PC-9 (cell line): ENCODE results near the gene GPHN. TPM values are rescaled to one million over a fixed set of nuclear protein-coding genes. Genes with fewer than 3 reads are reported as not detected.
A peak's percentile ranks its signal among the peaks of the same experiment; 100 is the strongest.

Experiments used
- BruUV-seq: library from RNA; stranded (reverse); fragments of 400-500 nt; replicated peaks from 2 replicates; lab custom pipeline; 2021; lab: Mats Ljungman, UMichigan
- CTCF ChIA-PET: fragments of 300-600 bp; sonication (Branson Sonifier 250); formaldehyde crosslinking; loops from one replicate; lab custom pipeline; 2022; ENCODE audit warnings: antibody characterized with exemption; lab: Charles Lee
- POLR2A ChIA-PET: fragments of 300-600 bp; sonication (Branson Sonifier 250); formaldehyde crosslinking; loops from one replicate; lab custom pipeline; 2022; ENCODE audit warnings: antibody characterized with exemption; ENCODE audit not compliant: unreplicated experiment; lab: Charles Lee
- DNase-seq, 2 experiments: peaks; one replicate each; pipeline versions ENCODE4 v3.0.0 to v3.0.0-alpha.2; 2015 to 2022; ENCODE audit warnings: mixed read lengths in 1 of 2
- H2AFZ ChIP-seq: fragments of 200-600 bp; sonication (generic); 2 replicates; pipeline ENCODE4 v1.8.1; 2017; ENCODE audit warnings: antibody characterized with exemption
- H3F3A ChIP-seq: fragments of 200-600 bp; sonication (generic); 2 replicates; pipeline ENCODE4 v1.8.1; 2017; ENCODE audit warnings: antibody characterized with exemption, mild to moderate bottlenecking, low read depth; ENCODE audit not compliant: insufficient read depth
- H3K27ac ChIP-seq: fragments of 200-600 bp; sonication (generic); 2 replicates; pipeline ENCODE4 v1.6.1; 2016; ENCODE audit warnings: mixed run types
- H3K27me3 ChIP-seq: fragments of 200-600 bp; sonication (generic); 2 replicates; pipeline ENCODE4 v1.6.1; 2016; ENCODE audit warnings: low read depth, mixed run types; ENCODE audit not compliant: insufficient read depth
- H3K36me3 ChIP-seq: fragments of 200-600 bp; sonication (generic); 2 replicates; pipeline ENCODE4 v1.6.1; 2016; ENCODE audit warnings: low read depth, mixed run types
- H3K4me1 ChIP-seq: fragments of 200-600 bp; sonication (generic); replicated peaks from 2 replicates; pipeline ENCODE4 v1.6.1; 2016; ENCODE audit warnings: mixed run types; ENCODE audit not compliant: insufficient read depth
- H3K4me2 ChIP-seq: fragments of 200-600 bp; sonication (generic); 2 replicates; pipeline ENCODE4 v1.6.1; 2017; ENCODE audit warnings: mixed run types
- H3K4me3 ChIP-seq: fragments of 200-600 bp; sonication (generic); 2 replicates; pipeline ENCODE4 v1.6.1; 2016; ENCODE audit warnings: mixed run types
- H3K79me2 ChIP-seq: fragments of 200-600 bp; sonication (generic); 2 replicates; pipeline ENCODE4 v1.6.1; 2017; ENCODE audit warnings: low read depth, mixed run types
- H3K9me2 ChIP-seq: fragments of 200-600 bp; sonication (generic); 2 replicates; pipeline ENCODE4 v1.8.1; 2017; ENCODE audit warnings: mild to moderate bottlenecking; ENCODE audit not compliant: insufficient read depth
- H3K9me3 ChIP-seq: fragments of 200-600 bp; sonication (generic); 2 replicates; pipeline ENCODE4 v1.8.1; 2016; ENCODE audit warnings: low read depth; ENCODE audit not compliant: insufficient read depth
- H4K20me1 ChIP-seq: fragments of 200-600 bp; sonication (generic); 2 replicates; pipeline ENCODE4 v1.8.1; 2017; ENCODE audit not compliant: insufficient read depth
- EZH2 ChIP-seq: fragments of 200-600 bp; sonication (generic); IDR thresholded peaks from 2 replicates; pipeline ENCODE4 v1.8.0; 2017; ENCODE audit warnings: antibody characterized with exemption, low read depth
- intact Hi-C: fragments of 100-400 bp; cut with micrococcal nuclease; formaldehyde crosslinking; loops from one replicate; pipeline ENCODE4 v1.10.0; 2022; ENCODE audit not compliant: unreplicated experiment
- total RNA-seq: library from RNA; stranded (reverse); gene quantifications from 2 replicates; pipeline ENCODE4 v1.2.3, GENCODE V29; 2021
- TF ChIP-seq, protein P1 (sequence below): fragments of 200-600 bp; sonication (generic); conservative IDR thresholded peaks from 2 replicates; pipeline ENCODE4 v1.6.1; 2017; ENCODE audit warnings: mixed run types, antibody characterized with exemption, mild to moderate bottlenecking, moderate library complexity

Gene GPHN
- total RNA-seq, 1 experiment from 2014 or later, result 18.3 TPM

DNA sequence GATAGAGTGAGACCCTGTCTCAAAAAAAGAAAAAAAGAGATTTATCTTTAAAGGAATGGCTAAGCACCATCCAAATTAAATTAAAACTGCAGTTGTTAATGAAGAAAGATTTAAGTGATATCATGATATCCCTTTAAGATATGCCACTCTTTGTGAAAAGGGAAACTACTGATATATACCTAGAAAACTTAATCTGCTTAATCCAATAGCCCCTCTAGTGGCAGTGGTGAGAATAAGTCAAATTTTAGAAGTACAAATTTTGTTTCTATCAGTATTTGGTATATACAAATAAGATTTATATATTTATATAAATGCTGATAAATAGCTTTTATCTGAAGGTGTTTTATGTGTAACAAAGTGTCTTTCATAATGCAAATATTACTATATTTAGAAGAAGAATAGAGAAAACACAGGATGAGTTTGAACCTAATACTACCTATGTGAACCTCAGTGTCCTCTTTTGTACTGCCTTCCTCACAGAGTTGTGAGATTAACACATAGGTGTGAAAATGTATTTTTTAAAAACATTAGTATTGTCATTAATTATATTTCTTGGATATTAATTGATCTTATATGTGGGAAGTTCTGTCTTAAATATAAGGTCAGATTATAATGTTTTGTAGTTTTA is 629.9 kb downstream of the GPHN start:
- no peaks in the 10 kb centered on the region for H3K79me2 ChIP-seq
- H3K9me3 ChIP-seq, result no peaks in the 10 kb centered on the region
- H3K27ac ChIP-seq, result no peak overlapping the region
- no peaks in the 10 kb centered on the region for H3F3A ChIP-seq
- H3K27me3 ChIP-seq, result no peaks in the 10 kb centered on the region
- no TSS peak for BruUV-seq
- intact Hi-C loops, result no loop called here
- no peak for DNase-seq
- CTCF ChIA-PET, result interaction anchor here (0.5 kb wide), 1 partner anchor 148 kb away, joined by 4 read pairs; no protein-coding TSS in a partner anchor
- POLR2A ChIA-PET, result no interaction called here
- H3K36me3 ChIP-seq, result no peaks in the 10 kb centered on the region
- H3K4me3 ChIP-seq, result no peak overlapping the region
- H2AFZ ChIP-seq, result no peak overlapping the region
- H3K4me1 ChIP-seq, result no peaks in the 10 kb centered on the region
- no peaks in the 10 kb centered on the region for H3K9me2 ChIP-seq
- no peaks in the 10 kb centered on the region for H4K20me1 ChIP-seq
- H3K4me2 ChIP-seq, result no peak overlapping the region
- TF ChIP-seq, protein P1, sequence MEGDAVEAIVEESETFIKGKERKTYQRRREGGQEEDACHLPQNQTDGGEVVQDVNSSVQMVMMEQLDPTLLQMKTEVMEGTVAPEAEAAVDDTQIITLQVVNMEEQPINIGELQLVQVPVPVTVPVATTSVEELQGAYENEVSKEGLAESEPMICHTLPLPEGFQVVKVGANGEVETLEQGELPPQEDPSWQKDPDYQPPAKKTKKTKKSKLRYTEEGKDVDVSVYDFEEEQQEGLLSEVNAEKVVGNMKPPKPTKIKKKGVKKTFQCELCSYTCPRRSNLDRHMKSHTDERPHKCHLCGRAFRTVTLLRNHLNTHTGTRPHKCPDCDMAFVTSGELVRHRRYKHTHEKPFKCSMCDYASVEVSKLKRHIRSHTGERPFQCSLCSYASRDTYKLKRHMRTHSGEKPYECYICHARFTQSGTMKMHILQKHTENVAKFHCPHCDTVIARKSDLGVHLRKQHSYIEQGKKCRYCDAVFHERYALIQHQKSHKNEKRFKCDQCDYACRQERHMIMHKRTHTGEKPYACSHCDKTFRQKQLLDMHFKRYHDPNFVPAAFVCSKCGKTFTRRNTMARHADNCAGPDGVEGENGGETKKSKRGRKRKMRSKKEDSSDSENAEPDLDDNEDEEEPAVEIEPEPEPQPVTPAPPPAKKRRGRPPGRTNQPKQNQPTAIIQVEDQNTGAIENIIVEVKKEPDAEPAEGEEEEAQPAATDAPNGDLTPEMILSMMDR, result peak; percentile 69
- no peak for TF ChIP-seq EZH2

DNA sequence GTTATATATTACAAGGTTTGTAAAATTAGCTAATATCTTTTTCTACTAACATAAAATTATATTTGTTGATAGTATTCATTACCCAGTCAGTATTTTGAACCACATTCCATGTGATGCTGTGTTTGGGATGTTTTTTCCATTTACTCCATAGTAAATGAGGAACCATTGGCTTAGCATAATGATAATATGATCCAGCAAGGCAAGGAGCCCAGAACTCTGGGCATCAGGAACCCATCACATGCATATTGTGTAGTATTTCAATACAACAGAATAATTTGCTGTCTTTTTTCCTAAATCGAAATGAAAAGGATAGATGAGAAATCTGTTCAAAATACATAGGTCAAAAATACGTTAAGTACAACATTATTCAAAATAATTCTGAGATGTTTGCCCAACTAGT is 632.6 kb downstream of the GPHN start:
- Histone ChIP-seq H3K27me3 (no peaks in the 10 kb centered on the region), H3K4me3 (no peak overlapping the region), H3K9me2 (no peaks in the 10 kb centered on the region), H3K4me1 (no peaks in the 10 kb centered on the region), H3K36me3 (no peaks in the 10 kb centered on the region), H2AFZ (no peak overlapping the region), H3K9me3 (no peaks in the 10 kb centered on the region), H3F3A (no peaks in the 10 kb centered on the region), H3K4me2 (no peak overlapping the region), H3K27ac (no peak overlapping the region), H4K20me1 (no peaks in the 10 kb centered on the region), H3K79me2 (no peaks in the 10 kb centered on the region)
- no TSS peak for BruUV-seq
- ChIA-PET CTCF (no interaction called here), POLR2A (no interaction called here)
- TF ChIP-seq, protein P1, result no peak
- TF ChIP-seq EZH2, result no peak
- intact Hi-C loops, result loop anchor here (10.0 kb wide), 1 partner anchor 786 kb away; no protein-coding TSS in a partner anchor
- no peak for DNase-seq

DNA sequence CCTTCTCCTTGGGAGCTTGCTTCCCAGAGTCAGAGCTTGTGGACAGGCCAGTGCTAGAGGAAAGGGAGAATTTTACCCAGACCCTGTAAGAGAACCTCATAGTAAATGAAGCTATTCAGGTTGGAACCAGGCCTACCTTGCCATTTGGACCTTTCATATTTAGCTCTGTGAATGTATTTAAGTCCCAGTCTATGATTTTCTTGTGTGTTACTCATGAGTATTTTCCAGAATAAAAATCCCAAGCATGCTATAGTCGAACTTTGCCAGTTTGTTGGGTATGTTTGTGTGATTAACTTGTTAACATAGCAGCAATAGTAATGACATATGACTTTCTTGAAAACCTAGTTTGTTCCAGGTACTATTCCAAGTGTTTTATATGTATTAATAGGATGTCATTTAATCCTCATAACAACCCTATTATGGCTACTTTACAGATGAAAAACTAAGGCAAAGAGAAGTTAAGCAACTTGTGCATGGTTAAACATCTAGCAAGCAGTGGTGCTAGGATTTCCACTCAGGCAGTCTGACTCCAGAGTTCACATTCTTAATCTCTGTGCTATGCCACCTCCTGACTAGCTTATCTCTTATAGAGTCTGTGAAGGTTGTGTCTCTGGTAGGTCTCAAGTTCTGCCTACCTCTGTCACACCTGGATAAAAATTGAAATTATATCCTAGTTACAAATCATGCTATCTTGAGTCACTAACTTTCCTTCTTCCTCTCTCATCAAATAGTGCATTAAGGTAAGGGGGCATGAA is 633.4 kb downstream of the GPHN start:
- no peaks in the 10 kb centered on the region for H4K20me1 ChIP-seq
- H3K4me3 ChIP-seq, result no peak overlapping the region
- no peak overlapping the region for H3K4me2 ChIP-seq
- H2AFZ ChIP-seq, result no peak overlapping the region
- H3K27ac ChIP-seq, result no peak overlapping the region
- no peaks in the 10 kb centered on the region for H3K9me3 ChIP-seq
- H3K79me2 ChIP-seq, result no peaks in the 10 kb centered on the region
- ChIA-PET POLR2A (no interaction called here), CTCF (interaction anchor here (0.6 kb wide), 1 partner anchor 9 kb away, joined by 5 read pairs; no protein-coding TSS in a partner anchor)
- H3K27me3 ChIP-seq, result no peaks in the 10 kb centered on the region
- no peaks in the 10 kb centered on the region for H3F3A ChIP-seq
- no TSS peak for BruUV-seq
- no peaks in the 10 kb centered on the region for H3K36me3 ChIP-seq
- TF ChIP-seq, protein P1, result no peak
- no peak for TF ChIP-seq EZH2
- DNase-seq, result no peak
- H3K9me2 ChIP-seq, result no peaks in the 10 kb centered on the region
- intact Hi-C loops, result loop anchor here (10.0 kb wide), 1 partner anchor 787 kb away; no protein-coding TSS in a partner anchor
- H3K4me1 ChIP-seq, result no peaks in the 10 kb centered on the region
